Fibroblast of lung (primary cell): ENCODE results near the gene PAPLN. TPM values are rescaled to one million over a fixed set of nuclear protein-coding genes. Genes with fewer than 3 reads are reported as not detected.

Experiments used
- DNase-seq, 2 donors: peaks; one replicate each; pipeline versions ENCODE4 v3.0.0 to v3.0.0-alpha.2; 2010; ENCODE audit warnings: low read depth in 2 of 2
- H2AFZ ChIP-seq: 2 replicates; pipeline ENCODE4 v1.5.1; 2012; ENCODE audit warnings: low read length, control low read depth, inconsistent platforms
- H3K27ac ChIP-seq: 2 replicates; pipeline ENCODE4 v1.5.1; 2011; ENCODE audit warnings: low read length, control low read depth; ENCODE audit not compliant: insufficient read depth
- H3K27me3 ChIP-seq: 2 replicates; pipeline ENCODE4 v1.5.1; 2011; ENCODE audit warnings: mild to moderate bottlenecking, low read length; ENCODE audit not compliant: control insufficient read depth, insufficient read depth
- H3K36me3 ChIP-seq: 2 replicates; pipeline ENCODE4 v1.5.1; 2011; ENCODE audit warnings: low read length; ENCODE audit not compliant: control insufficient read depth, insufficient read depth
- H3K4me1 ChIP-seq: 2 replicates; pipeline ENCODE4 v1.5.1; 2011; ENCODE audit warnings: low read length; ENCODE audit not compliant: control insufficient read depth, insufficient read depth; ENCODE audit errors: extremely low read depth
- H3K4me2 ChIP-seq: 2 replicates; pipeline ENCODE4 v1.5.1; 2011; ENCODE audit warnings: low read length, control low read depth; ENCODE audit not compliant: insufficient read depth; ENCODE audit errors: extremely low read depth
- H3K4me3 ChIP-seq, 4 experiments: fragments of 200-600 bp in 1 of 4; sonication (generic) in 1 of 4; replicated peaks in 1 of 4; 2 replicates each; pipeline ENCODE4 v1.5.1; 2011 to 2016; ENCODE audit warnings: low read length in 4 of 4, low read depth in 3 of 4, mild to moderate bottlenecking in 3 of 4, control low read depth in 2 of 4, inconsistent platforms in 1 of 4, mixed read lengths in 1 of 4; ENCODE audit not compliant: insufficient read depth in 1 of 4; ENCODE audit errors: control extremely low read depth in 1 of 4
- H3K79me2 ChIP-seq: 2 replicates; pipeline ENCODE4 v1.5.1; 2012; ENCODE audit warnings: mild to moderate bottlenecking, low read length, inconsistent platforms; ENCODE audit not compliant: control insufficient read depth, insufficient read depth
- H3K9ac ChIP-seq: 2 replicates; pipeline ENCODE4 v1.5.1; 2011; ENCODE audit warnings: mild to moderate bottlenecking, low read length, control low read depth; ENCODE audit not compliant: insufficient read depth
- H3K9me3 ChIP-seq: 2 replicates; pipeline ENCODE4 v1.5.1; 2012; ENCODE audit warnings: low read depth, low read length; ENCODE audit not compliant: control insufficient read depth, insufficient read depth
- H4K20me1 ChIP-seq: 2 replicates; pipeline ENCODE4 v1.5.1; 2011; ENCODE audit warnings: low read length; ENCODE audit not compliant: control insufficient read depth, insufficient read depth; ENCODE audit errors: extremely low read depth
- EZH2 ChIP-seq: IDR thresholded peaks from 2 replicates; pipeline ENCODE4 v1.5.1; 2012; ENCODE audit warnings: low read length, control low read depth, mild to moderate bottlenecking; ENCODE audit errors: missing control alignments
- polyA plus RNA-seq, 2 donors: library from polyadenylated mRNA; depleted of rRNA in 1 of 2; stranded (reverse) in 1 of 2; unstranded in 1 of 2; fragments of >200 nt; gene quantifications; 2 replicates each; pipeline ENCODE4 v1.2.1, GENCODE V29; 2011 to 2012; ENCODE audit warnings: missing spikeins in 1 of 2
- total RNA-seq: library from RNA; depleted of rRNA; stranded (reverse); fragments of >200 nt; gene quantifications from 2 replicates; pipeline ENCODE4 v1.2.1, GENCODE V29; 2014
- TF ChIP-seq, protein P1 (sequence below), 2 donors: IDR thresholded peaks in 1 of 2; conservative IDR thresholded peaks in 1 of 2; 1 replicate in 1 of 2; 2 replicates in 1 of 2; pipeline ENCODE4 v1.5.1; 2011 to 2012; ENCODE audit warnings: low read length in 2 of 2, control low read depth in 1 of 2, inconsistent platforms in 1 of 2, low read depth in 1 of 2, mild to moderate bottlenecking in 1 of 2

The PAPLN gene
- total and polyA plus RNA-seq, 2 donors (not counting 1 experiment from before 2014, with no cell fraction given), result 1.3 to 6.9 TPM

GRCh38 chr14:73208390-73208789 is 28.9 kb upstream of the PAPLN start:
- Histone ChIP-seq H3K9ac (no peak overlapping the region), H4K20me1 (no peaks in the 10 kb centered on the region), H3K36me3 (peaks cover 3% of the 10 kb centered on the region), H3K79me2 (no peaks in the 10 kb centered on the region), H3K4me1 (peaks cover 5% of the 10 kb centered on the region), H3K4me2 (no peak overlapping the region), H3K27ac (no peak overlapping the region), H3K4me3 (no peak overlapping the region), H3K9me3 (no peaks in the 10 kb centered on the region), H3K27me3 (no peaks in the 10 kb centered on the region), H2AFZ (no peak overlapping the region)
- no peak for DNase-seq
- TF ChIP-seq, protein P1, sequence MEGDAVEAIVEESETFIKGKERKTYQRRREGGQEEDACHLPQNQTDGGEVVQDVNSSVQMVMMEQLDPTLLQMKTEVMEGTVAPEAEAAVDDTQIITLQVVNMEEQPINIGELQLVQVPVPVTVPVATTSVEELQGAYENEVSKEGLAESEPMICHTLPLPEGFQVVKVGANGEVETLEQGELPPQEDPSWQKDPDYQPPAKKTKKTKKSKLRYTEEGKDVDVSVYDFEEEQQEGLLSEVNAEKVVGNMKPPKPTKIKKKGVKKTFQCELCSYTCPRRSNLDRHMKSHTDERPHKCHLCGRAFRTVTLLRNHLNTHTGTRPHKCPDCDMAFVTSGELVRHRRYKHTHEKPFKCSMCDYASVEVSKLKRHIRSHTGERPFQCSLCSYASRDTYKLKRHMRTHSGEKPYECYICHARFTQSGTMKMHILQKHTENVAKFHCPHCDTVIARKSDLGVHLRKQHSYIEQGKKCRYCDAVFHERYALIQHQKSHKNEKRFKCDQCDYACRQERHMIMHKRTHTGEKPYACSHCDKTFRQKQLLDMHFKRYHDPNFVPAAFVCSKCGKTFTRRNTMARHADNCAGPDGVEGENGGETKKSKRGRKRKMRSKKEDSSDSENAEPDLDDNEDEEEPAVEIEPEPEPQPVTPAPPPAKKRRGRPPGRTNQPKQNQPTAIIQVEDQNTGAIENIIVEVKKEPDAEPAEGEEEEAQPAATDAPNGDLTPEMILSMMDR (conservative IDR thresholded peaks at IDR 0.05 in 1 of 2, IDR thresholded peaks at IDR 0.05 in 1 of 2; ENCODE audit: low read depth in 1 of 2, low read length in 2 of 2), result no peak
- no peak for TF ChIP-seq EZH2

DNA sequence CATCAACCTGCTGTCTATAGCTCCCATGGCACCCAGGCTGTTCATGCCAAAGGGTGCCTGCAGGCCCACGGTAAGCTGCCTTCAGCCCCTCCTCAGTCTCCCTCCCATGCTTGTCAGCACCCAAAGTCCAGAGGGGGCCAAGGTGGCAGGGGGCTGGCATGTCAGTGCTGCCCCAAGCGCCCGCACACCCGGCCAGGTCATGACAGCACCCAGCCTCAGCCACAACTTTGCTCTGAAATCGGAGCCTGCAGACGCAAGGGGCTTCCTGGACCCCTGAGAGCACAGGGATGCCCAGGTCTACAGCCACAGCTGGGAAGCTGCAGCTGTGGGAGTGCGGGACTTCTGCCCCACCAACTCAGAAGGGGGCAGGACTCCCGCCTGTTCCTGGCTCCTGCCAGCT is 28.5 kb upstream of the PAPLN start:
- Histone ChIP-seq H3K79me2 (no peaks in the 10 kb centered on the region), H3K27me3 (no peaks in the 10 kb centered on the region), H3K9me3 (no peaks in the 10 kb centered on the region), H3K27ac (no peak overlapping the region), H4K20me1 (no peaks in the 10 kb centered on the region), H3K4me1 (peaks cover 5% of the 10 kb centered on the region), H2AFZ (no peak overlapping the region), H3K36me3 (peaks cover 3% of the 10 kb centered on the region), H3K4me3 (no peak overlapping the region), H3K4me2 (no peak overlapping the region), H3K9ac (no peak overlapping the region)
- DNase-seq, result no peak
- TF ChIP-seq EZH2, result no peak
- TF ChIP-seq, protein P1 (conservative IDR thresholded peaks at IDR 0.05 in 1 of 2, IDR thresholded peaks at IDR 0.05 in 1 of 2; ENCODE audit: low read depth in 1 of 2, low read length in 2 of 2), result no peak

DNA sequence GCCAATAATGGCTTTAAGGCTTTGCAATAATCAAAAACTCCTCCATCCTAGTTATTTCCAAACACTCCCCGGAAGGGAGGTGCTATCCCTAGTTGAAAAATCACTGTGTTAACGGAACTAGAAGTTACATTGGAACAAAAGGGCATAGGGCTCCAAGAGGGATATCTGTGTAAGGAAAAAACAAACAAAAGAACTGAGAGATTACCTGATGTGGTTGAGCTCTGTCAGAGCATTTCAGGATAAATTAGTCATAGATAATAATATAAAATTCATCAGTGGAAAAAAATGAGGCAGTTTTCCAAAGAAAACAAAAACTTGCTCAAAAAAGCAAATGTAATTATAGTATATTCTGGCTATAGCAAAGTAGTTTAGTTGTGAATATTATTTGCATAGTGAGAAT is 27.4 kb upstream of the PAPLN start:
- H3K4me3 ChIP-seq, result no peak overlapping the region
- H3K9ac ChIP-seq, result no peak overlapping the region
- no peaks in the 10 kb centered on the region for H3K9me3 ChIP-seq
- no peaks in the 10 kb centered on the region for H3K79me2 ChIP-seq
- no peaks in the 10 kb centered on the region for H4K20me1 ChIP-seq
- peak; percentile 75 to 76 for DNase-seq
- peak overlapping the region; percentile 18 for H3K4me2 ChIP-seq
- no peak overlapping the region for H2AFZ ChIP-seq
- no peak overlapping the region for H3K27ac ChIP-seq
- peaks cover 5% of the 10 kb centered on the region for H3K36me3 ChIP-seq
- H3K27me3 ChIP-seq, result no peaks in the 10 kb centered on the region
- no peak for TF ChIP-seq EZH2
- TF ChIP-seq, protein P1 (conservative IDR thresholded peaks at IDR 0.05 in 1 of 2, IDR thresholded peaks at IDR 0.05 in 1 of 2; ENCODE audit: low read depth in 1 of 2, low read length in 2 of 2), result no peak
- H3K4me1 ChIP-seq, result peaks cover 5% of the 10 kb centered on the region
